Stimulated activated CD8-positive, alpha-beta memory T cell treated with anti-CD3 and anti-CD28 coated beads, Interleukin-4, amount 100 ng/mL, for 1 hour (primary cell): ENCODE data around the gene CENPP.
"Not testable (repeated sequence)": the region's sequence is repeated elsewhere in the genome, so short reads cannot be mapped to it uniquely, and the experiment has no call there.

Experiments used
- DNase-seq, 2 donors: peaks; one replicate each; pipeline ENCODE4 v3.0.0-alpha.2; 2020; ENCODE audit warnings: low read depth in 2 of 2, low spot score in 1 of 2

The CENPP gene

DNA sequence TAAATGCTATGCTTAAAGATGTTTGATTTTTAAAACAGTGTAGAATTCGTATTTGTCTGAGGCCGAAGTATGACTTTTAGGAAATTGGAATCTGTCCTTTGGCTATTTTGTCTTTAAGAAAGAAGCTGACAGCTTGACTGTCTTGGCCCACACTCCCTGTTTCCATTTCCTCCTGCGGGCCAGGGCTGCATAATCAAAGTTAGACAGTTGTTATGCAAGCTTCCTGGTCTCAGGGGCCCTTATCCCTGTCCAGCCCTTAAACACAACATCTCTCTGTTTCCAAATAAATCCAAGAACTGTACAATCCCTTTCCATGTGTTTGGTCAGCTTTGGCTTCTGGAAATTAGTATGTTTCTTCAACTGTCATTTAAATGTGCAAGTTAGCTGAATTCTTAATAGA is 264.6 kb downstream of the CENPP start:
- DNase-seq = no peak

GRCh38 chr9:92592537-92592936 is 266.8 kb downstream of the CENPP start:
- no peak for DNase-seq

GRCh38 chr9:92592946-92593861 is 267.5 kb downstream of the CENPP start:
- no peak for DNase-seq

DNA sequence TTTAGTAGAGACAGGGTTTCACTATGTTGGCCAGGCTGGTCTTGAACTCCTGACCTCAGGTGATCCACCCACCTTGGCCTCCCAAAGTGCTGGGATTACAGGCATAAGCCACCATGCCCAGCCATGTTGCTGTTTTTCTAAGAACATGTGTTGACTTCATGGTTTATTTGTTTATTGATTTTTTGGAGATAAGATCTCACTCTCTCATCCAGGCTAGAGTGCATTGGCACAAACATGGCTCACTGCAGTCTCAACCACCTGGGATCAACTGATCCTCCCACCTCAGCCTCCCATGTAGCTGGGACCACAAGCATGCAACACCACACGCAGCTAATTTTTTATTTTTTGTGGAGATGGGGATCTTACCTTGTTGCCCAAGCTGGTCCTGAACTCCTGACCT is 269.3 kb downstream of the CENPP start:
- not testable (repeated sequence) for DNase-seq

DNA sequence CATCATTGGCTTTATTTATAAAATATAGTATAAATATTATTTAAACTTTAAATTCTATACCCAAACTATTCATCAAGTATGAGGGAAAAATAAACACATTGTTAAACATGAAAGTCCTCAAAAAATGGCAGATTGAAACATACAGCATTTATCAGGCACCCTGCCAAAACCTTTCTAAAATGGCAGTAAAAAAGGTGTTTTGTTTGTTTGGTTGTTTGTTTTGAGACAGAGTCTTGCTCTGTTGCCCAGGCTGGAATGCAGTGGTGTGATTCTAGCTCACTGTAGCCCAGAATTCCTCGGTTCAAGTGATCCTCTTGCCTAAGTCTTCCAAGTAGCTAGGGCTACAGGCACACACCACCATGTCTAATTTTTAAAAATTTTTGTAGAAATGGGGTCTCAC is 270.2 kb downstream of the CENPP start:
- no peak for DNase-seq

DNA sequence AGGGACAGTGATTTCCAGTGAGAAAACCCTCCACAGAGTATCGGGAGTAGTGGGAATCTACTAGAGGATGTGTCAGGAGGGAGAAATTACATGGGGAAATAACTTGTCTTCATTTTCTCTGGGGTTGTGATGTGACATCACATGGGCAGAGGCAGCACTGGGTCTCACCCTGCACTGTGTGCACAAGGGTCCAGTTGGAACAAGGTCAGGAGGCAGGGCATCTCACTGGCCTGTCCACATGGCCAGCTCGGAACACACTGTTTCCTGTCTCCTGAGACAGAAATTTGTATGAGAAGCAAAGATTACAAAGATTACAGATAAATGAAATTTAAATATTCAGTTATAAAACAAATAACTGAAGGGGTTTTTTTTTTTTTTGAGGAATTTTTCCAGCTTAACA is 272.6 kb downstream of the CENPP start:
- no peak for DNase-seq

DNA sequence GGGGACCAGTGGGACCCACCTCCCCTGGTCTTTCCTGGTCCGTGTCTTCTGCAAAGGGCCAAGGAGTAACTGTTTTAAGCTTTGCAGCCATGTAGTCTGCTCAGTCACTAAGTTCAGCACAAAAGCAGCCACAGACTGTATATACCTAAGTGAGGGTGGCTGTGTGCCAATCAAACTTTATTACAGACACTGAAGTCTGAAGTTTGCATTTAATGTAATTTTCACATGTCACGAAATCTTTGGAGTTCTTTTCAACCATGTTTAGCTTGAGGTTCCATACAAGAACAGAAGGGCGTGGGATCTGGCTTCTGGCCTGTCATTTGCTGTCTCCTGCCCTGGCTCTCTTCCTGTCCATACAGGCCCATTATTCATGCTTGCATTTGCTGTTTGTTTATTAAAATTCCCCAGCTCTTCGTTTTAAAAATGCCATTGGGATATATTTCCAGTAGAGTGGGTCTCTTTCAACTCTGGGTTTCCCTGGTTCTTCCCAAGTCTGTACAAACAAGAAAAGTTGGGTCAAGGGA is 274.2 kb downstream of the CENPP start:
- no peak for DNase-seq

- no peak for DNase-seq
Observed at GRCh38 chr9:92600462-92601261, 274.9 kb downstream of the CENPP start.

GRCh38 chr9:92601451-92601850 is 275.7 kb downstream of the CENPP start:
- DNase-seq = no peak

GRCh38 chr9:92602413-92602812 is 276.7 kb downstream of the CENPP start:
- DNase-seq = no peak

- DNase-seq = no peak
Observed at GRCh38 chr9:92603100-92603499, 277.3 kb downstream of the CENPP start.

- DNase-seq = no peak
Observed at GRCh38 chr9:92603990-92604389, 278.2 kb downstream of the CENPP start.

DNA sequence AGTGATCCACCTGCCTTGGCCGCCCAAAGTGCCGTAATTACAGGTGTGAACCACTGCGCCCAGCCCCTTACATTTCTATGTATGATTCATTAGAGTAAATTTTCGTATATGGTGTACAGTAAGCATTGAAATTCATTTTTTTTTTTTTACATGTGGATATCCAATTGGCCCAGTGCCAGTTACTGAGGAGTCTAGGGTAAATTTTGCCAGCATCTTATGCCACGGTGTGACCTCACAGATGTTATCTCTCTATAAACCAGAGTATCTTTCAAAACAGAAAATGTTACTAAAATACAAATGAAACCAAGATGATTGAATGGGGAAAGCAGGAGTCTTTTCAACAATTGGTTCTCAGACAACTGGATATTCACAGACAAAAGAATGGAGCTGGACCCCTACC is 279.5 kb downstream of the CENPP start:
- no peak for DNase-seq

DNA sequence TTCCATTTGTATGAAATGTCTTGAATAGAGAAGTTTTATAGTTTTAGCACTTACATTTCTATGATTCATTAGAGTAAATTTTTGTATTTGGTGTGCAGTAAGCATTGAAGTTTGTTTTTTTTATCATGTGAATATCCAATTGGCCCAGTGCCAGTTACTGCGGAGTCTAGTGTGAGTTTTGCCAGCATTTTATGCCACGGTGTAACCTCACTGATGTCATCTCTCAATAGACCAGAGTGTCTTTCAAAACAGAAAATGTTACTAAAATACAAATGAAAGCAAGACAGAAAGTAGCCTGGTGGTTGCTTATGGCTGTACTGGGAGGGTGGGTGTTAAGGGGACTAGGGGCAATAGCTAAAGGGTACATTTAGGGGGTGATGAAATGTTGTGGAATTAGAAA is 281.3 kb downstream of the CENPP start:
- DNase-seq = no peak

DNA sequence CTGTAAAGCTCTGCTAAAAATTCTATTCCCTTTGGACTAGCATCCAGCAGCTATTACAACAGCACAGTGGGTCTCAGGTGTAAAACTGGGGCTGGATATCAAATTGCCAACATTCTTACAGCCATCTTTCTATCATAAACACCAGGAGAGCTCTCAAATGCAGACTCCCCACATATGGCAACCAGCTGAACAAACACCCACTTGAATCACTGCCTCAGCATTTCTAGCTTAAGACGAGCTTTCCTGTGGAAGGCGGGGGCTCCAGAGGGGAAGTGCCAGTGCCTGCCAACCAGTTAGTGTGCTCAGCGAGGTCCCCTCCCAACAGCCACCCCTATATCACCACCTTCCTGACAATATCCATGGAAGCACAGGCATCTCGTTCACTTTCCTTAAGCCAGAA is 282.0 kb downstream of the CENPP start:
- DNase-seq = no peak

DNA sequence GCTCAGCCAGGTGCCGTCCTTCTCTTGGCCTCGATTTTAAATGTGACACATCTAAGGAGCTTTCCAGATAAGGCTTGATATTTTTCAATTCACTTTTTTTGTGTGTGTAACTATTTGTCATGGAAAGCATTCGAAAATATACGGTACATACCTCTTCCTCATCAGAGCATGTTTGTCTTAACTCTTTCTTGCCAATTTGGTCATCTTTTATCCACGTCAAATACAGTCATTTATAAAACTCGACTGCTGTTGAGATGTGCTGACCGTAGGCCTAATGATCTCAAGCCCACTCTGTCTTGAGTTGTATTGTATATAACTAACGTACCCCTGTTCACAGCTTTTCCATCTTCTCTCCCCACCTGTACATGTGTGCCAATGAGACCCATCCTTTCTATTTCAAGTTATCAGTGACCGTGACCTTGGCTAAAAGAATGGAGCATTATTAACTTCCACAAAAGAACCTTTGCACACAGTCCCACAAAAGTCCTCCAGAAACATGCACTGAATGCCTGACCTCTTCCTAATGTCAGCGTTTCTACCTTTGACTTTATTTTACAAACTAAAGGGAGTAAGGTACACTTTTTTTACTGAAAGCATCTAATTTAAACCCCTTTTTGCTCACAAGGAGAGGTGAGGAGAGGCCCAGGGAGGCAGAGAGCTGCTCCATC is 282.6 kb downstream of the CENPP start:
- no peak for DNase-seq

DNA sequence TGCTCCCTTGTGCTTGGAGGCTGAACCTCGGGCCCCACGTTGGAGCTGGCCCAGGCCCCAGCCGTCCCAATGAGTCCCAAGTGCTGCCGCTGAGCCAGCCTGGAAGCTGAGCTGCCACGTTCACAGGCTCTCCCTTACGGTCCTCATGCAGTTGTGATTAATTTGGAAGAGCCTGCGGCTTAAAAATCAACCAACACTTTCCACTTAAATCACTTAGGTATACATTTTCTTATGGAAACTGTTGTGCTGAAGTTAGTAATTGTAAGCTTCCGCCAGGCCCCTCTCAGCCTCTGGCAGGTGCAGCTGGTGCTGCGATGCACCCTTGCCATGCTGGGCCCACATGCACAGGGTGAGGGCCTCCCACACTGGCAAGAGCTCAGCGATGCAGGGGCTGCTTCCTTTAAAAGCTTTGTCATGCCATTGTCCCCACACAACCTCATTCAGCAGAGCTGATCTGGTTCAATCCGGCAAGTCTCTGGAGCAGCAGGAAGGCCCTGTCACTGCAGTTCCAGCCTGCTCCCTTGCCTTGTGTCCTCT is 283.2 kb downstream of the CENPP start:
- no peak for DNase-seq

- DNase-seq = no peak
Observed at GRCh38 chr9:92610470-92611420, 285.0 kb downstream of the CENPP start.

GRCh38 chr9:92611621-92612285 is 286.0 kb downstream of the CENPP start:
- DNase-seq = no peak

DNA sequence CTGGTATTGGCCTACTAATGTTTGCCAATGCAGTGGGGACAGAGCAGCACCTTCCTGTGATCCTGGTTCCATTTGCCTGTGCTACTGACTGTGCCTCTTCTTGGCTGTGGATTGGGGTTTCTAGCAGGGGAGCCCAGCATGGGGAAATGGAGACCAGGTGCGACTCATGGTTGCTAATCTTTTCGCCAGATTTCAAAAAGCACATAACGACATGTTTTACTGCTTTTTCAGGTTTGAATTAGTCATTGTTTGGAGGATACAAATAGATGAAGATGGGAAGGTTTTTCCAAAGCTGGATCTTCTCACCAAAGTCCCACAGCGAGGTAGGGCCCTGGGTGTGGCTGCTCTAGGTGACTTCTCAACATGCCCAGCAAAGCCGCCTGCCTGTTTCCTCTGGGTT is 286.5 kb downstream of the CENPP start:
- no peak for DNase-seq
